H1 (cell line): Measurements from ENCODE around the gene HECTD1. TPM values are rescaled to one million over a fixed set of nuclear protein-coding genes. Genes with fewer than 3 reads are reported as not detected.

Experiments used
- CHD1 ChIP-seq: IDR thresholded peaks from 2 replicates; pipeline ENCODE4 v1.6.1; 2012; ENCODE audit warnings: low read depth, low read length, improper control_type of control experiment
- CREB1 ChIP-seq: IDR thresholded peaks from 2 replicates; pipeline ENCODE4 v1.6.1; 2012; ENCODE audit warnings: inconsistent platforms
- JUN ChIP-seq: IDR thresholded peaks from 2 replicates; pipeline ENCODE4 v1.6.1; 2011; ENCODE audit warnings: low read depth, mild to moderate bottlenecking, improper control_type of control experiment, low read length
- PHF8 ChIP-seq: fragments of 200-600 bp; sonication (generic); conservative IDR thresholded peaks from 2 replicates; pipeline ENCODE4 v1.7.1; 2012; ENCODE audit warnings: low read depth, mild to moderate bottlenecking, inconsistent platforms, low read length, moderate library complexity
- RBBP5 ChIP-seq: IDR thresholded peaks from 2 replicates; pipeline ENCODE4 v1.7.1; 2012; ENCODE audit warnings: low read depth, mild to moderate bottlenecking, inconsistent platforms, low read length, moderate library complexity, borderline replicate concordance
- ZNF274 ChIP-seq: IDR thresholded peaks from 2 replicates; pipeline ENCODE4 v1.7.0; 2012; ENCODE audit warnings: low read length, borderline replicate concordance; ENCODE audit errors: extremely low read depth
- polyA plus RNA-seq, 7 experiments: library from polyadenylated mRNA; depleted of rRNA in 3 of 7; stranded (reverse) in 5 of 7; unstranded in 2 of 7; fragments of >200 nt in 5 of 7; fragments of 200-250 nt in 2 of 7; gene quantifications; 1 replicate in 5 of 7; 2 replicates in 1 of 7; 4 replicates in 1 of 7; pipeline versions ENCODE4 v1.2.1 to v1.2.3, GENCODE V29; 2011 to 2013; ENCODE audit warnings: missing spikeins in 2 of 7, mixed read lengths in 2 of 7
- total RNA-seq: library from RNA; stranded (reverse); fragmentation: NEBNext Ultra II Directional; extraction: Animal tissue kit (Norgen Biotek cat#: 25700); gene quantifications from 2 replicates; pipeline ENCODE4 v1.2.1, GENCODE V29; 2021

Gene HECTD1
- total and polyA plus RNA-seq, 2 of the 8 experiments (the other 6 are each of a cell fraction or from before 2014, with no cell fraction given): 44.7 to 105 TPM

DNA sequence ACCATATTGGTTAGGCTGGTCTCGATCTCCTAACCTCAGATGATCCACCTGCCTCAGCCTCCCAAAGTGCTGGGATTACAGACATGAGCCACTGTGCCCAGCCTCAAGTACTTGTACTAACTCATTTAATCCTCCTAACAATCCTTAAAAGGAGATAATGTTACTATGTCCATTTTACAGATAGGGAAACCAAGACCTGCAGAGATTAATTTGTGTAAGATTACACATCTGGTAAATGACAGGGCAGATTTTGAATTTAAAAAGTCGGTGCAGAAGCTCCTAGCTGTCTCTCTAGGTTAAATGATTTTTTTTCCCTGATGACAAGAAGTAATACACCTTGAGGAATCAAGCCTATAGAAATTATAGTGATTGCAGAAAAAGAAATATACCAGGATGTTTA lies 13.7 kb upstream of the HECTD1 start (continued):
- no peak for TF ChIP-seq JUN
- TF ChIP-seq PHF8: no peak
- TF ChIP-seq CHD1: no peak
- TF ChIP-seq RBBP5: no peak
- no peak for TF ChIP-seq CREB1
- no peak for TF ChIP-seq ZNF274
